ENCODE data around the gene TSHR.

Gene TSHR

DNA sequence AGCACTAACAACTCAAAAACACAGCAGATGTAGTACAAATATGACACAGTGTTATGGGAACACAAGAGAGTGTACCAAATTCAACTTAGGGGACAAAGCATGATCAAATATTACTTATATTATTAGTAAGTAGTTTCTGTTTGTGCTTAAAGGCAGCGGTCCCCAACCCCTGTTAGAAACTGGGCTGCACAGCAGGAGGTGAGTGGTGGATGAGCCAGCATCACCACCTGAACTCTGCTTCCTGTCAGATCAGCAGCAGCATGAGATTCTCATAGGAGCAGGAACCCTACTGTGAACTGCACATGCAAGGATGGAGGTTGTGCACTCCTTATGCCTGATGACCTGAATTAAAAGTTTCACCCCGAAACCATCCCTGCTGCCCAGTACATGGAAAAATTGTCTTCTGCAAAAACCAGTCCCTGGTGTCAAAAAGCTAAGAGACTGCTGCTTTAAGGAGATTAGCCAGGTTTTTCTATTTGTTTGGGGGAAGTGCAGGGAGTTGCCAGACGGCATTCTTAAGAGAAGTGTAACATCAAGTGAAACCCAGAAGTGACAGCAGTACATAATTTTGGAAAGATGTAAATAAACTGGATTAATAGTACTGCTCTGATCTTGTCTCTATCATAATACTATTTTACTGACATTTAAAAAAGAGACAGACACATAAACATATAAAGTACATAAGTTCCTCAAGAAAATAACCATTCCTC lies 238.7 kb downstream of the TSHR start:
- TF ChIP-seq, protein P1, sequence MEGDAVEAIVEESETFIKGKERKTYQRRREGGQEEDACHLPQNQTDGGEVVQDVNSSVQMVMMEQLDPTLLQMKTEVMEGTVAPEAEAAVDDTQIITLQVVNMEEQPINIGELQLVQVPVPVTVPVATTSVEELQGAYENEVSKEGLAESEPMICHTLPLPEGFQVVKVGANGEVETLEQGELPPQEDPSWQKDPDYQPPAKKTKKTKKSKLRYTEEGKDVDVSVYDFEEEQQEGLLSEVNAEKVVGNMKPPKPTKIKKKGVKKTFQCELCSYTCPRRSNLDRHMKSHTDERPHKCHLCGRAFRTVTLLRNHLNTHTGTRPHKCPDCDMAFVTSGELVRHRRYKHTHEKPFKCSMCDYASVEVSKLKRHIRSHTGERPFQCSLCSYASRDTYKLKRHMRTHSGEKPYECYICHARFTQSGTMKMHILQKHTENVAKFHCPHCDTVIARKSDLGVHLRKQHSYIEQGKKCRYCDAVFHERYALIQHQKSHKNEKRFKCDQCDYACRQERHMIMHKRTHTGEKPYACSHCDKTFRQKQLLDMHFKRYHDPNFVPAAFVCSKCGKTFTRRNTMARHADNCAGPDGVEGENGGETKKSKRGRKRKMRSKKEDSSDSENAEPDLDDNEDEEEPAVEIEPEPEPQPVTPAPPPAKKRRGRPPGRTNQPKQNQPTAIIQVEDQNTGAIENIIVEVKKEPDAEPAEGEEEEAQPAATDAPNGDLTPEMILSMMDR (IDR thresholded peaks at IDR 0.05; ENCODE audit: insufficient read depth, low read length), result no peak
- TF ChIP-seq POLR2AphosphoS5 (IDR thresholded peaks at IDR 0.05; ENCODE audit: low read depth), result no peak
- TF ChIP-seq SPI1 (IDR thresholded peaks at IDR 0.05; ENCODE audit: borderline replicate concordance, low read depth), result no peak
- TF ChIP-seq, protein P2, sequence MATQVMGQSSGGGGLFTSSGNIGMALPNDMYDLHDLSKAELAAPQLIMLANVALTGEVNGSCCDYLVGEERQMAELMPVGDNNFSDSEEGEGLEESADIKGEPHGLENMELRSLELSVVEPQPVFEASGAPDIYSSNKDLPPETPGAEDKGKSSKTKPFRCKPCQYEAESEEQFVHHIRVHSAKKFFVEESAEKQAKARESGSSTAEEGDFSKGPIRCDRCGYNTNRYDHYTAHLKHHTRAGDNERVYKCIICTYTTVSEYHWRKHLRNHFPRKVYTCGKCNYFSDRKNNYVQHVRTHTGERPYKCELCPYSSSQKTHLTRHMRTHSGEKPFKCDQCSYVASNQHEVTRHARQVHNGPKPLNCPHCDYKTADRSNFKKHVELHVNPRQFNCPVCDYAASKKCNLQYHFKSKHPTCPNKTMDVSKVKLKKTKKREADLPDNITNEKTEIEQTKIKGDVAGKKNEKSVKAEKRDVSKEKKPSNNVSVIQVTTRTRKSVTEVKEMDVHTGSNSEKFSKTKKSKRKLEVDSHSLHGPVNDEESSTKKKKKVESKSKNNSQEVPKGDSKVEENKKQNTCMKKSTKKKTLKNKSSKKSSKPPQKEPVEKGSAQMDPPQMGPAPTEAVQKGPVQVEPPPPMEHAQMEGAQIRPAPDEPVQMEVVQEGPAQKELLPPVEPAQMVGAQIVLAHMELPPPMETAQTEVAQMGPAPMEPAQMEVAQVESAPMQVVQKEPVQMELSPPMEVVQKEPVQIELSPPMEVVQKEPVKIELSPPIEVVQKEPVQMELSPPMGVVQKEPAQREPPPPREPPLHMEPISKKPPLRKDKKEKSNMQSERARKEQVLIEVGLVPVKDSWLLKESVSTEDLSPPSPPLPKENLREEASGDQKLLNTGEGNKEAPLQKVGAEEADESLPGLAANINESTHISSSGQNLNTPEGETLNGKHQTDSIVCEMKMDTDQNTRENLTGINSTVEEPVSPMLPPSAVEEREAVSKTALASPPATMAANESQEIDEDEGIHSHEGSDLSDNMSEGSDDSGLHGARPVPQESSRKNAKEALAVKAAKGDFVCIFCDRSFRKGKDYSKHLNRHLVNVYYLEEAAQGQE (IDR thresholded peaks at IDR 0.05; ENCODE audit: insufficient replicate concordance, low read depth), result no peak
- TF ChIP-seq GABPA (IDR thresholded peaks at IDR 0.05; ENCODE audit: low read depth), result no peak
- Histone ChIP-seq H3K27ac (replicated peaks) (no peak overlapping the region), H3K4me3 (replicated peaks; ENCODE audit: insufficient read depth, low read length) (no peak overlapping the region), H3K27me3 (ENCODE audit: insufficient read depth, poor library complexity, severe bottlenecking) (no peaks in the 10 kb centered on the region)
- no peak for DNase-seq (ENCODE audit: low read depth in 1 of 2, low spot score in 1 of 2)

All from HL-60 (cell line).